ACC112 (cell line): ENCODE measurements around the gene BTBD1.
"Not testable (repeated sequence)": the region's sequence is repeated elsewhere in the genome, so short reads cannot be mapped to it uniquely, and the experiment has no call there.

Source experiments
- H2AFZ ChIP-seq: fragments of 200-600 bp; sonication (generic); one replicate; pipeline ENCODE4 v1.6.0; 2017; ENCODE audit warnings: antibody characterized with exemption, low read length; ENCODE audit not compliant: unreplicated experiment
- H3K27ac ChIP-seq: fragments of 200-600 bp; sonication (generic); 2 replicates; pipeline ENCODE4 v1.5.1; 2014; ENCODE audit warnings: low read depth, mild to moderate bottlenecking, antibody characterized with exemption, low read length, moderate library complexity
- H3K27me3 ChIP-seq: fragments of 200-600 bp; sonication (generic); 2 replicates; pipeline ENCODE4 v1.6.1; 2014; ENCODE audit warnings: mild to moderate bottlenecking, antibody characterized with exemption, low read length, moderate library complexity, mixed read lengths; ENCODE audit not compliant: insufficient read depth
- H3K36me3 ChIP-seq: fragments of 200-600 bp; sonication (generic); 2 replicates; pipeline ENCODE4 v1.6.1; 2016; ENCODE audit warnings: mild to moderate bottlenecking, antibody characterized with exemption, low read length, moderate library complexity, mixed read lengths; ENCODE audit not compliant: insufficient read depth
- H3K4me1 ChIP-seq: fragments of 200-600 bp; sonication (generic); one replicate; pipeline ENCODE4 v1.6.1; 2016; ENCODE audit warnings: low read length, mixed read lengths; ENCODE audit not compliant: insufficient read depth, unreplicated experiment, control insufficient read depth
- H3K4me3 ChIP-seq: fragments of 200-600 bp; sonication (generic); 2 replicates; pipeline ENCODE4 v1.5.1; 2014; ENCODE audit warnings: mild to moderate bottlenecking, low read depth, low read length
- H3K79me2 ChIP-seq: fragments of 200-600 bp; sonication (generic); one replicate; pipeline ENCODE4 v1.6.0; 2016; ENCODE audit warnings: low read length; ENCODE audit not compliant: control insufficient read depth, unreplicated experiment, insufficient read depth

BTBD1 gene

GRCh38 chr15:83077491-83078230 is 10.6 kb upstream of the BTBD1 start:
- Histone ChIP-seq H3K36me3 (no peaks in the 10 kb centered on the region), H2AFZ (no peak overlapping the region), H3K79me2 (no peaks in the 10 kb centered on the region), H3K4me3 (no peak overlapping the region), H3K27me3 (peaks cover 44% of the 10 kb centered on the region), H3K4me1 (no peaks in the 10 kb centered on the region), H3K27ac (no peak overlapping the region)

- not testable (repeated sequence) for H3K27ac ChIP-seq, H3K36me3 ChIP-seq, H2AFZ ChIP-seq, H3K4me3 ChIP-seq, H3K27me3 ChIP-seq
- Histone ChIP-seq H3K79me2 (peaks cover 24% of the 10 kb centered on the region), H3K4me1 (peaks cover 20% of the 10 kb centered on the region)
Observed at GRCh38 chr15:83069211-83069642, 2.2 kb upstream of the BTBD1 start.

GRCh38 chr15:83068054-83068453 is 1.0 kb upstream of the BTBD1 start:
- no peak overlapping the region; the same call in 1 of the 2 replicates for H3K4me3 ChIP-seq
- H2AFZ ChIP-seq, result peak overlapping the region; percentile 5
- no peaks in the 10 kb centered on the region for H3K27me3 ChIP-seq
- H3K79me2 ChIP-seq, result peaks cover 36% of the 10 kb centered on the region
- no peaks in the 10 kb centered on the region for H3K36me3 ChIP-seq
- H3K4me1 ChIP-seq, result peaks cover 32% of the 10 kb centered on the region
- no peak overlapping the region for H3K27ac ChIP-seq

GRCh38 chr15:83067638-83067962 is 548 bp upstream of the BTBD1 start:
- H3K4me1 ChIP-seq, result peaks cover 36% of the 10 kb centered on the region
- peaks cover 41% of the 10 kb centered on the region for H3K79me2 ChIP-seq
- peaks cover 1% of the 10 kb centered on the region; the same call in 1 of the 2 replicates for H3K36me3 ChIP-seq
- H3K27me3 ChIP-seq, result no peaks in the 10 kb centered on the region
- H2AFZ ChIP-seq, result peak overlapping the region; percentile 81
- H3K27ac ChIP-seq, result peak overlapping the region; percentile 38
- peak overlapping the region; percentile 87 for H3K4me3 ChIP-seq

- peak overlapping the region; percentile 96 for H2AFZ ChIP-seq
- H3K36me3 ChIP-seq, result peaks cover 14% of the 10 kb centered on the region; the same call in 1 of the 2 replicates
- peaks cover 55% of the 10 kb centered on the region for H3K79me2 ChIP-seq
- peak overlapping the region; percentile 72 for H3K27ac ChIP-seq
- H3K4me1 ChIP-seq, result peaks cover 42% of the 10 kb centered on the region
- H3K4me3 ChIP-seq, result peak overlapping the region; percentile 87
- no peaks in the 10 kb centered on the region for H3K27me3 ChIP-seq
Observed at GRCh38 chr15:83066034-83066733, 868 bp downstream of the BTBD1 start.

GRCh38 chr15:83065431-83065830 is 1.6 kb downstream of the BTBD1 start:
- peak overlapping the region; percentile 87 for H3K4me3 ChIP-seq
- H3K4me1 ChIP-seq, result peaks cover 42% of the 10 kb centered on the region
- no peak overlapping the region for H3K27ac ChIP-seq
- H3K36me3 ChIP-seq, result peaks cover 19% of the 10 kb centered on the region; the same call in 1 of the 2 replicates
- H2AFZ ChIP-seq, result no peak overlapping the region
- H3K79me2 ChIP-seq, result peaks cover 60% of the 10 kb centered on the region
- H3K27me3 ChIP-seq, result no peaks in the 10 kb centered on the region

- H3K4me3 ChIP-seq, result peak overlapping the region; percentile 87
- H3K36me3 ChIP-seq, result peaks cover 19% of the 10 kb centered on the region; the same call in 1 of the 2 replicates
- H3K4me1 ChIP-seq, result peaks cover 39% of the 10 kb centered on the region
- no peak overlapping the region for H2AFZ ChIP-seq
- H3K27me3 ChIP-seq, result no peaks in the 10 kb centered on the region
- H3K79me2 ChIP-seq, result peaks cover 64% of the 10 kb centered on the region
- H3K27ac ChIP-seq, result no peak overlapping the region
Observed at GRCh38 chr15:83064859-83065258, 2.2 kb downstream of the BTBD1 start.

- H3K27ac ChIP-seq, result no peak overlapping the region
- no peaks in the 10 kb centered on the region for H3K27me3 ChIP-seq
- H3K4me3 ChIP-seq, result peak overlapping the region; percentile 87; the same call in 1 of the 2 replicates
- H3K79me2 ChIP-seq, result peaks cover 75% of the 10 kb centered on the region
- H2AFZ ChIP-seq, result no peak overlapping the region
- peaks cover 37% of the 10 kb centered on the region for H3K4me1 ChIP-seq
- peaks cover 19% of the 10 kb centered on the region; the same call in 1 of the 2 replicates for H3K36me3 ChIP-seq
Observed at GRCh38 chr15:83063551-83063950, 3.5 kb downstream of the BTBD1 start.

GRCh38 chr15:83062768-83063180 is 4.3 kb downstream of the BTBD1 start:
- H3K36me3 ChIP-seq, result peaks cover 19% of the 10 kb centered on the region; the same call in 1 of the 2 replicates
- peaks cover 82% of the 10 kb centered on the region for H3K79me2 ChIP-seq
- no peaks in the 10 kb centered on the region for H3K27me3 ChIP-seq
- H3K4me3 ChIP-seq, result peak overlapping the region; percentile 87; the same call in 1 of the 2 replicates
- peaks cover 37% of the 10 kb centered on the region for H3K4me1 ChIP-seq
- H3K27ac ChIP-seq, result no peak overlapping the region
- no peak overlapping the region for H2AFZ ChIP-seq

- peaks cover 93% of the 10 kb centered on the region for H3K79me2 ChIP-seq
- H3K4me3 ChIP-seq, result no peak overlapping the region
- H3K36me3 ChIP-seq, result peaks cover 21% of the 10 kb centered on the region; the same call in 1 of the 2 replicates
- H3K27ac ChIP-seq, result no peak overlapping the region
- H3K27me3 ChIP-seq, result no peaks in the 10 kb centered on the region
- no peak overlapping the region for H2AFZ ChIP-seq
- H3K4me1 ChIP-seq, result peaks cover 33% of the 10 kb centered on the region
Observed at GRCh38 chr15:83061680-83062079, 5.4 kb downstream of the BTBD1 start.
